Mucosa of stomach (tissue), 1 donor: Measurements from ENCODE around the gene CRTC3.
"Not testable (repeated sequence)": the region's sequence is repeated elsewhere in the genome, so short reads cannot be mapped to it uniquely, and the experiment has no call there.

ENCODE experiments used
- H3K27me3 ChIP-seq: one replicate; pipeline ENCODE4 v1.7.0; 2013; ENCODE audit warnings: mild to moderate bottlenecking, low read length; ENCODE audit not compliant: control insufficient read depth, insufficient read depth
- H3K36me3 ChIP-seq: one replicate; pipeline ENCODE4 v1.7.0; 2013; ENCODE audit warnings: low read length; ENCODE audit not compliant: control insufficient read depth, insufficient read depth
- H3K4me1 ChIP-seq: one replicate; pipeline ENCODE4 v1.7.0; 2013; ENCODE audit warnings: mild to moderate bottlenecking, low read length; ENCODE audit not compliant: control insufficient read depth, insufficient read depth
- H3K4me3 ChIP-seq: one replicate; pipeline ENCODE4 v1.7.0; 2013; ENCODE audit warnings: low read length
- H3K9ac ChIP-seq: one replicate; pipeline ENCODE4 v1.7.0; 2013; ENCODE audit warnings: mild to moderate bottlenecking, low read length, moderate library complexity
- H3K9me3 ChIP-seq: one replicate; pipeline ENCODE4 v1.7.0; 2013; ENCODE audit warnings: mild to moderate bottlenecking, low read length, moderate library complexity; ENCODE audit not compliant: control insufficient read depth
- donor health status: Pancreatic carcinoma.

CRTC3 gene

GRCh38 chr15:90683876-90684275 is 154.2 kb downstream of the CRTC3 start:
- H3K36me3 ChIP-seq = no peaks in the 10 kb centered on the region
- no peak overlapping the region for H3K9ac ChIP-seq
- no peaks in the 10 kb centered on the region for H3K9me3 ChIP-seq
- no peaks in the 10 kb centered on the region for H3K4me1 ChIP-seq
- no peak overlapping the region for H3K4me3 ChIP-seq
- H3K27me3 ChIP-seq = no peaks in the 10 kb centered on the region

- no peaks in the 10 kb centered on the region for H3K9me3 ChIP-seq
- H3K27me3 ChIP-seq = no peaks in the 10 kb centered on the region
- no peak overlapping the region for H3K9ac ChIP-seq
- no peaks in the 10 kb centered on the region for H3K4me1 ChIP-seq
- H3K36me3 ChIP-seq = no peaks in the 10 kb centered on the region
- no peak overlapping the region for H3K4me3 ChIP-seq
Observed at GRCh38 chr15:90684281-90684680, 154.6 kb downstream of the CRTC3 start.

GRCh38 chr15:90685591-90686434 is 156.1 kb downstream of the CRTC3 start:
- H3K9ac ChIP-seq = no peak overlapping the region
- H3K4me3 ChIP-seq = no peak overlapping the region
- no peaks in the 10 kb centered on the region for H3K9me3 ChIP-seq
- no peaks in the 10 kb centered on the region for H3K4me1 ChIP-seq
- no peaks in the 10 kb centered on the region for H3K36me3 ChIP-seq
- H3K27me3 ChIP-seq = no peaks in the 10 kb centered on the region

- H3K9me3 ChIP-seq = no peaks in the 10 kb centered on the region
- no peaks in the 10 kb centered on the region for H3K4me1 ChIP-seq
- H3K9ac ChIP-seq = no peak overlapping the region
- no peaks in the 10 kb centered on the region for H3K27me3 ChIP-seq
- H3K36me3 ChIP-seq = no peaks in the 10 kb centered on the region
- H3K4me3 ChIP-seq = no peak overlapping the region
Observed at GRCh38 chr15:90686435-90687218, 156.9 kb downstream of the CRTC3 start.

GRCh38 chr15:90689326-90689961 is 159.7 kb downstream of the CRTC3 start:
- H3K4me1 ChIP-seq, H3K27me3 ChIP-seq, H3K9ac ChIP-seq, H3K4me3 ChIP-seq, H3K36me3 ChIP-seq, H3K9me3 ChIP-seq: not testable (repeated sequence)

GRCh38 chr15:90690585-90690984 is 160.9 kb downstream of the CRTC3 start:
- Histone ChIP-seq H3K27me3 (no peaks in the 10 kb centered on the region), H3K9me3 (no peaks in the 10 kb centered on the region), H3K36me3 (no peaks in the 10 kb centered on the region), H3K9ac (no peak overlapping the region), H3K4me1 (no peaks in the 10 kb centered on the region), H3K4me3 (no peak overlapping the region)

- Histone ChIP-seq H3K27me3 (no peaks in the 10 kb centered on the region), H3K4me1 (no peaks in the 10 kb centered on the region), H3K4me3 (no peak overlapping the region)
Observed at GRCh38 chr15:90691369-90691768, 161.6 kb downstream of the CRTC3 start.

GRCh38 chr15:90691982-90692773 is 162.5 kb downstream of the CRTC3 start:
- Histone ChIP-seq H3K9me3 (no peaks in the 10 kb centered on the region), H3K4me1 (no peaks in the 10 kb centered on the region), H3K27me3 (no peaks in the 10 kb centered on the region), H3K4me3 (no peak overlapping the region), H3K9ac (no peak overlapping the region), H3K36me3 (no peaks in the 10 kb centered on the region)

More at GRCh38 chr15:90691369-90691768, 161.6 kb downstream of the CRTC3 start:
- no peaks in the 10 kb centered on the region for H3K9me3 ChIP-seq
- no peaks in the 10 kb centered on the region for H3K36me3 ChIP-seq
- H3K9ac ChIP-seq = no peak overlapping the region
